ENCODE measurements around the gene HPSE2.

DNA sequence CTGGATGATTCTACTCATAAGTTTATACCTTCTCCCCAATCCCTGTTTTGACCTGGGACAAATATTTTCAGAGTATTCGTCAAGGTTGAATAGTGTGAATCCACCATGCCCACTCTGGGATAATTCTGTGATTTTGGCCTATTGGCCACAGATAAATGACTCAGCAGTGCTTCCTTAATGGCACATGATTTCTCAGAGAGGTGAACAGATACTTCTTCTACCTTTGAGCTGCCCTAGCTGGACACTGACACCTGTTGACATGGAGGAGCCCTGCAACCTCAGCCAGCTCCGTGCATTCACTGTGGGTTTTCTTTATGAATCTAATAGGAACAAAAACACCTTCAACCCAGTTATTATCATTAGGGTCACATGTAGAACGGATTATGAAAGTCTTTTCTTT is 748.0 kb downstream of the HPSE2 start:
- TF ChIP-seq, protein P1, sequence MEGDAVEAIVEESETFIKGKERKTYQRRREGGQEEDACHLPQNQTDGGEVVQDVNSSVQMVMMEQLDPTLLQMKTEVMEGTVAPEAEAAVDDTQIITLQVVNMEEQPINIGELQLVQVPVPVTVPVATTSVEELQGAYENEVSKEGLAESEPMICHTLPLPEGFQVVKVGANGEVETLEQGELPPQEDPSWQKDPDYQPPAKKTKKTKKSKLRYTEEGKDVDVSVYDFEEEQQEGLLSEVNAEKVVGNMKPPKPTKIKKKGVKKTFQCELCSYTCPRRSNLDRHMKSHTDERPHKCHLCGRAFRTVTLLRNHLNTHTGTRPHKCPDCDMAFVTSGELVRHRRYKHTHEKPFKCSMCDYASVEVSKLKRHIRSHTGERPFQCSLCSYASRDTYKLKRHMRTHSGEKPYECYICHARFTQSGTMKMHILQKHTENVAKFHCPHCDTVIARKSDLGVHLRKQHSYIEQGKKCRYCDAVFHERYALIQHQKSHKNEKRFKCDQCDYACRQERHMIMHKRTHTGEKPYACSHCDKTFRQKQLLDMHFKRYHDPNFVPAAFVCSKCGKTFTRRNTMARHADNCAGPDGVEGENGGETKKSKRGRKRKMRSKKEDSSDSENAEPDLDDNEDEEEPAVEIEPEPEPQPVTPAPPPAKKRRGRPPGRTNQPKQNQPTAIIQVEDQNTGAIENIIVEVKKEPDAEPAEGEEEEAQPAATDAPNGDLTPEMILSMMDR (conservative IDR thresholded peaks at IDR 0.05), result no peak
- no peak for TF ChIP-seq EZH2 (IDR thresholded peaks at IDR 0.05; ENCODE audit: low read depth)

Measured in PC-9 (cell line).